Activated CD4-positive, alpha-beta T cell treated with anti-CD3 and anti-CD28 coated beads, Interleukin-2, amount 10 ng/mL, durations not matched to agents 24 days and 14 days (primary cell): Measurements from ENCODE around the gene ATG10. TPM values are rescaled to one million over a fixed set of nuclear protein-coding genes. Genes with fewer than 3 reads are reported as not detected.
"Not testable (repeated sequence)": the region's sequence is repeated elsewhere in the genome, so short reads cannot be mapped to it uniquely, and the experiment has no call there.

ENCODE experiments used
- DNase-seq: peaks from one replicate; pipeline ENCODE4 v3.0.0; 2022
- H3K27ac Mint-ChIP-seq: one replicate; pipeline ENCODE4 v1.8.0; 2022; ENCODE audit warnings: mild to moderate bottlenecking, mixed read lengths
- H3K27me3 Mint-ChIP-seq: one replicate; pipeline ENCODE4 v1.8.0; 2022; ENCODE audit warnings: mixed read lengths
- H3K36me3 Mint-ChIP-seq: one replicate; pipeline ENCODE4 v1.8.0; 2022; ENCODE audit warnings: low read depth, mild to moderate bottlenecking, mixed read lengths
- H3K4me1 Mint-ChIP-seq: one replicate; pipeline ENCODE4 v1.8.0; 2021; ENCODE audit warnings: mixed read lengths
- H3K4me3 Mint-ChIP-seq: one replicate; pipeline ENCODE4 v1.8.0; 2022; ENCODE audit warnings: mild to moderate bottlenecking, moderate library complexity, mixed read lengths
- H3K9me3 Mint-ChIP-seq: one replicate; pipeline ENCODE4 v1.8.0; 2021; ENCODE audit warnings: mixed read lengths
- intact Hi-C: fragments of 100-400 bp; cut with micrococcal nuclease; formaldehyde crosslinking; loops from one replicate; pipeline ENCODE4 v1.15.1; 2023
- total RNA-seq: library from RNA; stranded (reverse); gene quantifications from 2 replicates; pipeline ENCODE4 v1.2.3, GENCODE V29; 2022

Gene ATG10
- total RNA-seq, 1 donor from 2014 or later: 5.9 TPM

- DNase-seq: no peak
- Mint-ChIP-seq H3K4me1 (no peaks in the 10 kb centered on the region), H3K36me3 (no peaks in the 10 kb centered on the region), H3K9me3 (peaks cover 3% of the 10 kb centered on the region), H3K4me3 (no peak overlapping the region), H3K27ac (no peak overlapping the region), H3K27me3 (peaks cover 10% of the 10 kb centered on the region)
- intact Hi-C loops: no loop called here
These were observed 8.3 kb upstream of the ATG10 start for GRCh38 chr5:81963544-81963943.

- peaks cover 3% of the 10 kb centered on the region for H3K9me3 Mint-ChIP-seq
- no peaks in the 10 kb centered on the region for H3K36me3 Mint-ChIP-seq
- intact Hi-C loops: no loop called here
- DNase-seq: no peak
- no peak overlapping the region for H3K27ac Mint-ChIP-seq
- H3K4me1 Mint-ChIP-seq: peaks cover 6% of the 10 kb centered on the region
- no peak overlapping the region for H3K4me3 Mint-ChIP-seq
- peaks cover 10% of the 10 kb centered on the region for H3K27me3 Mint-ChIP-seq
These were observed 6.3 kb upstream of the ATG10 start for GRCh38 chr5:81965524-81965923.

GRCh38 chr5:81969226-81969625 lies 2.6 kb upstream of the ATG10 start:
- Mint-ChIP-seq H3K27ac (no peak overlapping the region), H3K9me3 (no peaks in the 10 kb centered on the region), H3K4me3 (no peak overlapping the region), H3K27me3 (peaks cover 4% of the 10 kb centered on the region), H3K36me3 (no peaks in the 10 kb centered on the region), H3K4me1 (peaks cover 21% of the 10 kb centered on the region)
- no peak for DNase-seq
- intact Hi-C loops: no loop called here

GRCh38 chr5:81969912-81970311 lies 1.9 kb upstream of the ATG10 start:
- Mint-ChIP-seq H3K27ac (peak overlapping the region; percentile 34), H3K4me3 (no peak overlapping the region), H3K9me3 (no peaks in the 10 kb centered on the region)

GRCh38 chr5:81971111-81971711 lies 612 bp upstream of the ATG10 start:
- H3K27me3 Mint-ChIP-seq: no peaks in the 10 kb centered on the region
- peaks cover 2% of the 10 kb centered on the region for H3K36me3 Mint-ChIP-seq
- H3K4me3 Mint-ChIP-seq: peak overlapping the region; percentile 90
- no peaks in the 10 kb centered on the region for H3K9me3 Mint-ChIP-seq
- peak; percentile 73 for DNase-seq
- intact Hi-C loops: loop anchor here (1.0 to 10.0 kb wide), 8 partner anchors 120 to 1104 kb away; partner anchors contain the start of genes SSBP2, TMEM167A, XRCC4 and ZCCHC9
- H3K4me1 Mint-ChIP-seq: peaks cover 25% of the 10 kb centered on the region
- H3K27ac Mint-ChIP-seq: peak overlapping the region; percentile 96

More at GRCh38 chr5:81969912-81970311, 1.9 kb upstream of the ATG10 start:
- Mint-ChIP-seq H3K27me3 (no peaks in the 10 kb centered on the region), H3K36me3 (no peaks in the 10 kb centered on the region), H3K4me1 (peaks cover 25% of the 10 kb centered on the region)
- DNase-seq: no peak
- intact Hi-C loops: loop anchor here (5.0 to 10.0 kb wide), 6 partner anchors 137 to 1105 kb away; partner anchors contain the start of genes TMEM167A, XRCC4 and ZCCHC9

GRCh38 chr5:81972492-81972783 lies 615 bp downstream of the ATG10 start:
- Mint-ChIP-seq H3K27ac (peak overlapping the region; percentile 82), H3K4me1 (peaks cover 25% of the 10 kb centered on the region)
- intact Hi-C loops: loop anchor here (1.0 to 10.0 kb wide), 7 partner anchors 135 to 1102 kb away; partner anchors contain the start of genes RPS23, TMEM167A, XRCC4 and ZCCHC9

GRCh38 chr5:81980160-81980559 lies 8.3 kb downstream of the ATG10 start:
- Mint-ChIP-seq H3K4me3 (no peak overlapping the region), H3K27ac (no peak overlapping the region), H3K4me1 (no peaks in the 10 kb centered on the region), H3K9me3 (no peaks in the 10 kb centered on the region), H3K36me3 (peaks cover 37% of the 10 kb centered on the region), H3K27me3 (no peaks in the 10 kb centered on the region)
- no peak for DNase-seq
- intact Hi-C loops: no loop called here

More at GRCh38 chr5:81972492-81972783, 615 bp downstream of the ATG10 start:
- no peaks in the 10 kb centered on the region for H3K27me3 Mint-ChIP-seq
- H3K9me3 Mint-ChIP-seq: no peaks in the 10 kb centered on the region
- no peak for DNase-seq
- peaks cover 11% of the 10 kb centered on the region for H3K36me3 Mint-ChIP-seq
- H3K4me3 Mint-ChIP-seq: peak overlapping the region; percentile 90

GRCh38 chr5:81980598-81981260 lies 8.9 kb downstream of the ATG10 start:
- no peaks in the 10 kb centered on the region for H3K4me1 Mint-ChIP-seq

GRCh38 chr5:81982172-81982685 lies 10.4 kb downstream of the ATG10 start:
- peaks cover 32% of the 10 kb centered on the region for H3K36me3 Mint-ChIP-seq
- H3K4me1 Mint-ChIP-seq, H3K27me3 Mint-ChIP-seq, H3K4me3 Mint-ChIP-seq, intact Hi-C loops, H3K27ac Mint-ChIP-seq, DNase-seq, H3K9me3 Mint-ChIP-seq: not testable (repeated sequence)

More at GRCh38 chr5:81980598-81981260, 8.9 kb downstream of the ATG10 start:
- intact Hi-C loops: no loop called here
- H3K9me3 Mint-ChIP-seq: no peaks in the 10 kb centered on the region
- no peak overlapping the region for H3K27ac Mint-ChIP-seq
- no peaks in the 10 kb centered on the region for H3K27me3 Mint-ChIP-seq
- H3K36me3 Mint-ChIP-seq: peaks cover 37% of the 10 kb centered on the region
- no peak overlapping the region for H3K4me3 Mint-ChIP-seq
- DNase-seq: no peak

- H3K36me3 Mint-ChIP-seq: peaks cover 26% of the 10 kb centered on the region
- H3K27ac Mint-ChIP-seq, H3K9me3 Mint-ChIP-seq, H3K4me3 Mint-ChIP-seq, H3K4me1 Mint-ChIP-seq, DNase-seq, H3K27me3 Mint-ChIP-seq, intact Hi-C loops: not testable (repeated sequence)
These were observed 11.3 kb downstream of the ATG10 start for GRCh38 chr5:81983148-81983547.

- H3K27ac Mint-ChIP-seq, H3K4me3 Mint-ChIP-seq, H3K4me1 Mint-ChIP-seq, H3K27me3 Mint-ChIP-seq, H3K9me3 Mint-ChIP-seq, intact Hi-C loops, DNase-seq: not testable (repeated sequence)
- H3K36me3 Mint-ChIP-seq: peaks cover 24% of the 10 kb centered on the region
These were observed 11.7 kb downstream of the ATG10 start for GRCh38 chr5:81983563-81983962.

GRCh38 chr5:81986126-81986525 lies 14.3 kb downstream of the ATG10 start:
- H3K27me3 Mint-ChIP-seq: no peaks in the 10 kb centered on the region
- no peak for DNase-seq
- H3K27ac Mint-ChIP-seq: no peak overlapping the region
- H3K9me3 Mint-ChIP-seq: no peaks in the 10 kb centered on the region
- peaks cover 19% of the 10 kb centered on the region for H3K36me3 Mint-ChIP-seq
- no peaks in the 10 kb centered on the region for H3K4me1 Mint-ChIP-seq
- intact Hi-C loops: no loop called here
- H3K4me3 Mint-ChIP-seq: no peak overlapping the region

GRCh38 chr5:81989204-81989603 lies 17.4 kb downstream of the ATG10 start:
- peaks cover 12% of the 10 kb centered on the region for H3K36me3 Mint-ChIP-seq
- no peak for DNase-seq
- H3K27ac Mint-ChIP-seq: no peak overlapping the region
- H3K4me1 Mint-ChIP-seq: peaks cover under 1% of the 10 kb centered on the region
- no peaks in the 10 kb centered on the region for H3K9me3 Mint-ChIP-seq
- H3K4me3 Mint-ChIP-seq: no peak overlapping the region
- no peaks in the 10 kb centered on the region for H3K27me3 Mint-ChIP-seq
- intact Hi-C loops: no loop called here

GRCh38 chr5:81994679-81995078 lies 22.9 kb downstream of the ATG10 start:
- peaks cover 26% of the 10 kb centered on the region for H3K9me3 Mint-ChIP-seq
- H3K4me1 Mint-ChIP-seq: peaks cover 1% of the 10 kb centered on the region
- no peak overlapping the region for H3K27ac Mint-ChIP-seq
- DNase-seq: no peak
- no peaks in the 10 kb centered on the region for H3K27me3 Mint-ChIP-seq
- H3K4me3 Mint-ChIP-seq: no peak overlapping the region
- H3K36me3 Mint-ChIP-seq: peaks cover 39% of the 10 kb centered on the region
- intact Hi-C loops: no loop called here
